HG03575 (cell line): ENCODE results near the gene TOR1AIP1.
"Not testable (repeated sequence)": the region's sequence is repeated elsewhere in the genome, so short reads cannot be mapped to it uniquely, and the experiment has no call there.

Experiments
- ATAC-seq: cut with Tn5 transposase; IDR thresholded peaks from one replicate; pipeline ENCODE4 v1.9.1; 2021; ENCODE audit not compliant: unreplicated experiment, insufficient number of reproducible peaks, low FRiP score; ENCODE audit errors: extremely low read depth

TOR1AIP1 gene, protein sequence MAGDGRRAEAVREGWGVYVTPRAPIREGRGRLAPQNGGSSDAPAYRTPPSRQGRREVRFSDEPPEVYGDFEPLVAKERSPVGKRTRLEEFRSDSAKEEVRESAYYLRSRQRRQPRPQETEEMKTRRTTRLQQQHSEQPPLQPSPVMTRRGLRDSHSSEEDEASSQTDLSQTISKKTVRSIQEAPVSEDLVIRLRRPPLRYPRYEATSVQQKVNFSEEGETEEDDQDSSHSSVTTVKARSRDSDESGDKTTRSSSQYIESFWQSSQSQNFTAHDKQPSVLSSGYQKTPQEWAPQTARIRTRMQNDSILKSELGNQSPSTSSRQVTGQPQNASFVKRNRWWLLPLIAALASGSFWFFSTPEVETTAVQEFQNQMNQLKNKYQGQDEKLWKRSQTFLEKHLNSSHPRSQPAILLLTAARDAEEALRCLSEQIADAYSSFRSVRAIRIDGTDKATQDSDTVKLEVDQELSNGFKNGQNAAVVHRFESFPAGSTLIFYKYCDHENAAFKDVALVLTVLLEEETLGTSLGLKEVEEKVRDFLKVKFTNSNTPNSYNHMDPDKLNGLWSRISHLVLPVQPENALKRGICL

DNA sequence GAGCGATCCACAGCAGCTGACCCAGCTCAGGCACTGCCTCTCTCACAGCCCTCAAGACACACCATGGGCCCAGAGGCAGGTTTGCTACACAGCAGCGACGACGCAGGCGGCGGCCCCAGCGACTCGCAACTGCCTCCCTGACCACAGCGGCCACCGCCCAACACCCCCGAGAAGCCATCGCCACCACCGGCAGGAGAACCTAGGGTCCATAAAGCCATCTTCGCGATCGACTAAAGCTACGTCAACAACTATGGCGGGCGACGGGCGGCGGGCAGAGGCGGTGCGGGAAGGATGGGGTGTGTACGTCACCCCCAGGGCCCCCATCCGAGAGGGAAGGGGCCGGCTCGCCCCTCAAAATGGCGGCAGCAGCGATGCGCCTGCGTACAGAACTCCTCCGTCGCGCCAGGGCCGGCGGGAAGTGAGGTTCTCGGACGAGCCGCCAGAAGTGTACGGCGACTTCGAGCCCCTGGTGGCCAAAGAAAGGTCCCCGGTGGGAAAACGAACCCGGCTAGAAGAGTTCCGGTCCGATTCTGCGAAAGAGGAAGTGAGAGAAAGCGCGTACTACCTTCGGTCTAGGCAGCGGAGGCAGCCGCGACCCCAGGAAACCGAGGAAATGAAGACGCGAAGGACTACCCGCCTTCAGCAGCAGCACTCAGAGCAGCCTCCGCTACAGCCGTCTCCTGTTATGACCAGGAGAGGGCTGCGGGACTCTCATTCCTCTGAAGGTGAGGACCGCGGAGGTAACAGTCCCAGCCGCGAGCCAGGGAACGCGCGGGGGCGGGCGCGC lies at the start of gene TOR1AIP1:
Gene TOR1AIP1, plus strand, starts transcription at position 33 of the 787 bp plus-strand sequence. Its CDS starts 218 bp downstream, at position 251.
- peak; percentile 67 for ATAC-seq

DNA sequence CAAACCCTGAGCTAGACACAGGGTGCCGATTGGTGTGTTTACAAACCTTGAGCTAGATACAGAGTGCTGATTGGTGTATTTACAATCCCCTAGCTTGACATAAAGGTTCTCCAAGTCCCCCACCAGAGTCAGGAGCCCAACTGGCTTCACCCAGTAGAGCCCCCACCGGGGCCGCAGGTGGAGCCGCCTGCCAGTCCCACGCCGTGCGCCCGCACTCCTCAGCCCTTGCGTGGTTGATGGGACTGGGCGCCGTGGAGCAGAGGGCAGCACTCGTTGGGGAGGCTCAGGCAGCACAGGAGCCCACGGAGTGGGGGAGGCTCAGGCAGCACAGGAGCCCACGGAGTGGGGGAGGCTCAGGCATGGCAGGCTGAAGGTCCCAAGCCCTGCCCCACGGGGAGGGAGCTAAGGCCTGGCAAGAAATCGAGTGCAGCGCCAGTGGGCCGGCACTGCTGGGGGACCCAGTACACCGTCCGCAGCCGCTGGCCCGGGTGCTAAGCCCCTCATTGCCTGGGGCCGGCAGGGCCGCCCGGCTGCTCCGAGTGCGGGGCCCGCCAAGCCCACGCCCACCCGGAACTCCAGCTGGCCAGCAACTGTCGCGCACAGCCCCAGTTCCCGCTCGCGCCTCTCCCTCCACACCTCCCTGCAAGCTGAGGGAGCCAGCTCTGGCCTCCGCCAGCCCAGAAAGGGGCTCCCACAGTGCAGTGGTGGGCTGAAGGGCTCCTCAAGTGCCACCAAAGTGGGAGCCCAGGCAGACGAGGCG lies 45.2 kb upstream of the TOR1AIP1 start:
- ATAC-seq: not testable (repeated sequence)

DNA sequence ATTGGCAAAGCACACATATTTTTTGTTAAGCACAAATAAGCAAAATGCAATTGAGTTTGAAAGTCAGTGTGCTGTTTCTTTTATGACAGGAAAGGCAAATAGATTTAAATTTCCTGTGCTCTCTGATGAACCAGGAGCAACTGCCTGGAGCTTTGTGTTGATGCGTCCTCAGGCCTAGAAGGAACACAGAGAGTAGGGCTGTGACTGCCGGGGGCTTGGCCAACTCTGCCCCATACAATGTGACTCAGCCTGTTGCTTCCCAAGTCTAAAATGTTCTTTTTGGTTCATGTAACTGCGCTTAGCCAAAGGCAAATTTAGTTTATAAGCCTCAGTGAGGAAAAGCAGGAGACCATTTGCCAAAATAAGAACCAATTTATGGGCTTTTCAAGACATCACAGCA lies 42.0 kb upstream of the TOR1AIP1 start:
- no peak for ATAC-seq

DNA sequence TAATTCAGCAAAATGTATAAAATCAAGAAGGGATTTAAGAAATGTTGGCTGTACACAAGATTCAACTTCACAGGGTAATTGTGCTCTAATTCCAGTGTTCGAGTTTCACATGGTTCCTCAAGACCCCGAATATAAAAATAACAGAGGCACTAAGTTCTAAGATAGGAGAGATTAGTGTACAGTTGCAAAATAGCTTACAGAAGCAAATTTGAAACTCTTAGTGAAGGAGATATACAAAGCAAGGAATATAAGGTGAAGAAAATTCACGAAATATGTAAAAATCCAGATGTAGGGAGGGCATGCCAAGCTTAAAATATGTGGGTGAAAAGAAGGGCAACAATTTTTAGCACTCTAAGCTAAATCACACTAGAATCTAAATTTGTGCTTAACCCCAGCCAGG lies 33.9 kb upstream of the TOR1AIP1 start:
- ATAC-seq: no peak

DNA sequence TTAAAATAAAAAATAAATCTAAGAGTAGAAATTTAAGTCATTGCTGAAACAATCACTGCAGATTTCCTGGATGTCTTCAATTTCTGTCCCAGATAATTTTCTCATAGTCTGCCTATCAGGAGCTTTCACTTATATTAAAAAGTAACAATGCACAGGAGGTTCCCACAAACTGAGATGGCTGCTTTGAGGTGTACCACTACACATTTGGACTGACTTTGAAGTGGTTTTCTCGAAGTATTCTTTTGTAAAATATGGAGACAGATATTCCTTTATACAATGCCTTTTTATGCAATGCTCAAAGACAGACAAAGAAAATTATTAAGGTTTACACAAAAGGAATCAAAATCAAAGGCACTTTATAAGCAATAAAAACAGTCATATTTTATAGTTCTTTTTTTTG lies 29.0 kb upstream of the TOR1AIP1 start:
- no peak for ATAC-seq

DNA sequence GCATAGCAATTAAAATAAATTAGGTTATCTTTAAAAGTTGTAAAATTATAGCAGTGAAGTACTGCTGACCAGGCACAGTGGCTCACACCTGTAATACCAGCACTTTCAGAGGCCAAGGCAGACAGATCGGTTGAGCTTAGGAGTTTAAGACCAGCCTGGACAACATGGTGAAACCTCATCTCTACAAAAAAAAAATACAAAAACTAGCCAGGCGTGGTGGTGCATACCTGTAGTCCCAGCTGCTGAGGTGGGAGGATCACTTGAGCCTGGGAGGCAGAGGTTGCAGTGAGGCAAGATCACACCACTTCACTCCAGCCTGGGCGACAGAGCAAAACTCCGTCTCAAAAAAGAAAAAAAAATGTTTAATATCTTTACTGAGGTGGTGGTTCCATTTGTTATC lies 26.3 kb upstream of the TOR1AIP1 start:
- not testable (repeated sequence) for ATAC-seq

DNA sequence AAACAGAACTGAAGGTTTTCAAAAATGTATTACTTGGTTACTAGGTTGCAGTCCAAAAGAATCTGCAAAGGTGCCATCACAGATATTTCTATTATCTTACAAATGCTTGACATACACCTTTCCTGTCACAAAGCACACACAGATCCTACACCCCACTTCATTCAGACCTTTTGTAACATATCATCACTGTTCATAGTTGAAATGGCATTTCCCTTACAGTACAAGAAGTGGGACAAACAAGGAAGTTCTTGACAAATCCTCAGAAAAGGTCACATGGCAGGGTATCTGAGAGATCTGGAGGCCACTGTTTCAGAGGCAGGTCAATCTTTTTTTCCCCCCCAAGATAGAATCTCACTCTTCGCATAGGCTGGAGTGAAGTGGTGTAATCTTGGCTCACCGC lies 25.8 kb upstream of the TOR1AIP1 start:
- no peak for ATAC-seq

DNA sequence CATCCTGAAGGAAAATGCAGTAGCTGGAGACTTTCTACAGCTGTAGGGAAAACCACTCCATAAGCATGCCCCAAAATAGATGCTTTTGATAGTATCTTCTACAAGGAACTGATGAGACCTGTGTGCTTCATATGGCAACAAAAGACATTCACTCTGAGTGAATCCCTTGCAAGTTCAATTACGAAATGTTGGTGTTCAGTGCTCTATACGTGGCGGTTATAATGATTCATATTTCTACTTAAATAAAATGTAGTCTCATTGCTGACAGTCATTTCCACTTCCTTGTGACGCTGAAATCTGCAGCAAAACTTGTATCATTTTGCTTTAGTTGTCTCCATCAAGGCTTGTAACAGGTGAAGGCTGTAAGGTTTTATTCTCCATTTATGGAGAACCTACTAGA lies 25.1 kb upstream of the TOR1AIP1 start:
- ATAC-seq: no peak

DNA sequence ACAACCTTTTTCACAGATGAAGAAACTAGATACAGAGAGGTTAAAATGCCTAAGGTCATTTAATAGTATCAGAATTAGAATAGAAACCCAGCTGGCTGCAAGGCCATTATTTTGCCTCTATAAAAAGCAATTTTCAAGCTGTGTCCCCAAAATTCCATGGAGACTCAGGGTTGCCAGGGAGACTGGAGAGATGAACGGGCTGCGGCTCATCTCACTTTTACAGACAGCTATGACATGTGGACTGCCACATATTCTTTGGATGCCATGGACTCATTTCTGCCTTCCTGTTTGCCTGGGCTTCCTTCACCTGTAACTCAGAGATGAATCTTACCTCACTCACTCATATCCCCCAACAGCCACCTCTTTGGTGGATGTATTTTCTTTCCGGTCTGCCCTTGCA lies 21.4 kb upstream of the TOR1AIP1 start:
- no peak for ATAC-seq

DNA sequence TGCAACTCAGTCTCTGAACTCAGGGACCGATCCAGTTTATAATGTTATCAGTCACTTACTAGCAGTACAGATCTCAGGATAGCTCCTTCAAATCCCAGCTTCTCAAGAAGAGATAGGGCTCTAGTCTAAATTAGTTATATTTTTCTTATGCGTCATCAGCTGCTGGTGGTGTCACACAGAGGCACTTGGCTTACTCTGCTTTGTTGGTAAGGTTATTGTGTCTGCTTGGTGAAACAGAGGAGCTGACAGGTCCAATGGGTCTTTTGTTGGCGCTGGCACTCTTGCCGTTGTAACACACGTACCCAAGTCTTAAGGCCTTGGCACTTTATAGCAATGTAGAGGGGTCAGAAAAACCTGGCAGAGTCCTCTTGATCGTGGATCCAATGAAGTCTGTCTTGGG lies 16.7 kb upstream of the TOR1AIP1 start:
- ATAC-seq: no peak

DNA sequence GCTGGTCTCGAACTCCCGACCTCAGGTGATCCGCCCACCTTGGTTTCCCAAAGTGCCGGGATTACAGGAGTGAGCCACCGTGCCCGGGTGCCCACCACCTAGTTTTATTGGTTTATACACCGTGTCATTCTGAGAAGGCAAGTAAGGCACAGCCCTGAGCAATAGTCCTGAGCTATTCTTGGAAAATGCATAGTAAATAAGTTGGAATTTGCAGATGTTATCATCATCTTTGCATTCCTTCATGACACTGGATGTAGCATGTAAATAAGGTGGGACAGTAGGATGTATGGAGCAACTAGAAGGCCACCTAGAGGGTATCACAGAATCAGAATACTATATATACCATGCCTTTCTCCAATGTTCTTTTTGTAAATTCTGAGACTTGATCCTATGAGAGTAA lies 15.5 kb upstream of the TOR1AIP1 start:
- no peak for ATAC-seq

DNA sequence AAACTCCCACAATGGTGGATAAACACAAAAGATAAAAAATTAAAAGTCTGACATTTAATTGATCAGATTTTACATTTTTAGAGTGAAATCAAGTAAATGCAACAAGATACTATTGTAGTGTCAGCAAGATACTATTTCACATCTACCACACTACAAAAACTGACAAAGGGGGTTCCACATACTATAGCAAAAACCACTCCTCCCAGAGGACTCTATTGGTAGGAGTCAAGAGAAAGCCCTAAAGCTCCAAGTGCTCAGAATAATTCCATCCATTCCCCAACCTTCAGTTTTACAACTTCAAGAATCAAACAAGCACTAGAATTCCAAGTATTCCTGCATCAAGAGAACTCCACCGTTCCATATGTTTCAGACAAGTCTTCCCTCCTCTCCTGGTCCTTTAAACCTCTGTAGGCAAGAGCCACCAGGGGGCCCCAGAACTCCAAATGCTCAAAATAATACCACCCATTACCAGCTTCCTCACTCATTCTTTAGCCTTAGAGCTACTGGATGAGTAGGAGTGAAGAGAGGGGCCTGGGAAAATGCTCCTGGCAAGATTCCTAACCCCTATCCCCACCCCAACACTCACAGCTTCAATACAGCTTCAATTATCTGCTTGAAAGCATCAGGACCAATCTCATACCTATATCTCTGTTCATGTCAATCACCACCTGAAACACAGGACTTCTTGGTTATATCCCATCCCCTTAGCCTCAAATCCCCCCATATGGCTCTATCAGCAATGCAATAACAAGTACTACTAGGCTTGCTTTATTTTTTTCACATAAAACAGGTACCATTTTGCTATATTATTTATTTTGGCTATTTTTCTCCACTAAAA lies 14.4 kb upstream of the TOR1AIP1 start:
- no peak for ATAC-seq

DNA sequence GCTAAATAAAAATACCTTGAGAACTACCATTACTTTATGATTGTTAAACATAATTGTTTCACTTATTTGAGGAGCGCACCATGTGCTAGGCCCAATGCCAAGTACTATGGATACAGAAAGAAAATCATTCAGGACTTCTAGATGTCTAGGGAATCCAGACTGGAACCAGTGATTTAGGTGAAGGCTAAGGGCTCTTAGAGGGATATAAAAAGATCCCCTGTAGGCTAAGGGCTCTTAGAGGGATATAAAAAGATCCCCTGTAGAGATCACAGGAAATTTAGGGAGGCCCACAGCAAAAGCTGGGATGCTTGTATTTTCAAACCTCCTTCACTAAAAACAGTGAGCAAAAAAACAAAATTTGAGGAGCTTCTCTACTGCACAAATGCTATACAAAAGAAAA lies 11.2 kb upstream of the TOR1AIP1 start:
- ATAC-seq: no peak

DNA sequence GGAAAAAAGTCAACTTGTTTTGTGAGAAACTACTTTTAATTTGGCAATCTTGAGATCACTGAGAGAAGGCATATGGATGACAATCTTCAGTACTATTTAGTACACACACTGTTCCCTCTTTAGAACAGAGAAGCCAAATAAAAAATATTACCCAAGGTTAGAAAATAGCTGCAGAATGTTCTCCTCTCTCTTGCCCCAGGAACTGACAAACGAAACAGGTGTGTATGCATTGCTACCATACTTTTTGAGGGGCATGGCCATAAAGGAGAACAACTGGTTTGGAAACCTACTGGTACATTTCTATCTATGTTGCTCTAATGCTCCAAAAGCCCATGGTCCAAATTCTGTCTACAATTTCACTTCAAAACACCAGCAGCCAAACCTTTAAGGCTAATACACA lies 10.1 kb upstream of the TOR1AIP1 start:
- ATAC-seq: no peak

DNA sequence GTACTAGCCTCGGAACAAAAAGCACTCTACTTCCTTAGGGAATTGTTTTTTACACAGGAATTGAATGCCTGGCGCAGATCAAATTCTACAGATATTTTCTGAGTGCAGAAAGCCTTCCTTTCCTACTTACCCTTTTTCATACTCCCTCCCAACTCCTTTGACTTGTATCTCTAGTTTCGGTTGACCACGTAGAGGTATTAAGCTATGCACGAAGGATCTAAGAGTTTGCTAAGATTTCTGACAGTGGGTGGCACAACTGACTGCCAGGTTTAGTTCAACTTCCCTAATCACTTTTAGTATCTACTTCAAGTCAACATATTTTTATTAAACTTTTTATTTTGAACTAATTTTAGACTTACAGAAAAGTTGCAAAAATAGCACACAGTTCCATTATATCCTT lies 9.5 kb upstream of the TOR1AIP1 start:
- ATAC-seq: no peak

DNA sequence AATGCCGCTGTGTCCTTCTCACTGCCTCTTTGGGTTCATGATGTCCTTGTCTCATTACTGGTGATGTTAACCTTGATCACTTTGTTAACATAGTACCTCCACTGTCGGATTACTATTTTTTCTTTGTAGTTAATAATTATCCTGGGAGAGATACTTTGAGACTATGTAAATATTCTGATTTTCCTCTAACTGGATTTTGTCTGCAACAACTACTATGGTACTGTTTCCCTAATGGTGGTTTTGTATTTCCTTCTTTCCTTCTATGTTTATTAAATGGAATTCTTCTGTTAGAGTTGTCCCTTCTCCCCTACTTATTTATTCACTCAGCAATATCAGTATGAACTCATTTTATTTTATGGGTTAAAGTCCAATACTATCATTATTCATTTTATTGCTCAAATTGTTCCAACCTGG lies 8.6 kb upstream of the TOR1AIP1 start:
- no peak for ATAC-seq

DNA sequence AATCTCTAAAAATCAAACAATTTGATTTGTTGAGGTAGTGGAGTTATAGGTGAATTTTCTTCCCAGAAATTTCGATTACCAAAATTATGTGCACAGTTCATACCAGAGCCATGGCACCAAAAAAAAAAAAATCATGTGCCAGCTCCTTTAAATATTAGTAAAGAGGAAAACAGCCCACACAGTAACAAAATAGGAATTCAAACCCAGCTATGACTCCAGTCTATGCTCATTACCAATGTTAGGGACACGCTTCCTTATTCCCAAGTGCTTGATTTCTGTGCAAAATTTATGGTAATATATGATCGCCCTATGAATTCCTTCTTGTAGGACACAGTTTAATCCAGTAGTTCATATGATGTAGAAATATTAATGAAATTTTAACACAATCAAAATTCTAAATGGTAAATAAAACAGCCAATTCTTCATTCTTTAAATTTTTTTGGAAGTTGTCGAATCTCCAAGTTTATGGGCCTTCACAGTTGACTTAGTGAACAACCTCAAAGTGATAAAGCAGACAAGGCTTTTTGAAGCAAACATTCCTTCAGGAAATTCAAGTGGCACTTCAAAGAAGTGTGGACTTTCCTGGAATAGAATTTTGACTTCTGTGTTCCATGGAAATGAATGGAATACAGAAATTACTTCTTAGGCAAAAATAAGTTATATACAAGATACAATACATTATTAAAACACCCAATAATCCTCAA lies 6.3 kb upstream of the TOR1AIP1 start:
- no peak for ATAC-seq

DNA sequence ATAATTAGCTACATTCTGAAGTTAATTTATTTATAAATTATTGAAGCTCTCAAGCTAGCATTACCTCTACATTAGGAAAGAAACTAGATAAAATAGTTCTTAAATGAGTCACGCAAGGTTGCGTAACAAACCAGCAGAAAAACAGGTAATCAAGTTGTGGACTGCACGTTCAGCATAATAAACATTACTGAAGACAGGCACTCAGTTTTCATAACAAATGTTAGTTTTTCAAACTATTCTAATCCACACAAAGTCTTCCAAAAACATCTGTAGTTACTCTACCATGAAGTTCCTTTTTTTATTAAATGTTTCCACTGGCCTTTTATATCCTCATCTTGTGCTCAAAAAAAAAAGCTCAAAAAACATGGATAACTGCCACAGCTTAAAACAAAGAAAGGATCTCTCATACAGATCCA lies 5.8 kb upstream of the TOR1AIP1 start:
- ATAC-seq: no peak
